Activated B cell treated with CpG ODN at 0.5 μM for 24 hours (primary cell): ENCODE measurements around the gene SHISA9. TPM values are rescaled to one million over a fixed set of nuclear protein-coding genes. Genes with fewer than 3 reads are reported as not detected.

Experiments
- ATAC-seq: fragments of 200-7000 bp; cut with Tn5 transposase; one replicate; pipeline ENCODE4 v1.10.0; 2021; ENCODE audit warnings: low read depth, mild to moderate bottlenecking, moderate library complexity
- CTCF ChIA-PET: fragments of 350-600 bp; sonication (Branson Sonifier 250); formaldehyde crosslinking; loops from one replicate; lab custom pipeline; 2021; ENCODE audit warnings: antibody characterized with exemption; lab: Charles Lee
- POLR2A ChIA-PET: fragments of 350-600 bp; sonication (Branson Sonifier 250); formaldehyde crosslinking; loops from one replicate; lab custom pipeline; 2021; ENCODE audit warnings: antibody characterized with exemption; lab: Charles Lee
- DNase-seq: peaks from one replicate; pipeline ENCODE4 v3.0.0; 2022
- H3K27ac Mint-ChIP-seq: one replicate; pipeline ENCODE4 v1.8.0; 2020; ENCODE audit warnings: mixed read lengths
- H3K27me3 Mint-ChIP-seq: one replicate; pipeline ENCODE4 v1.8.0; 2021; ENCODE audit warnings: mixed read lengths
- H3K36me3 Mint-ChIP-seq: one replicate; pipeline ENCODE4 v1.8.0; 2021; ENCODE audit warnings: low read depth, mixed read lengths
- H3K4me1 Mint-ChIP-seq: one replicate; pipeline ENCODE4 v1.8.0; 2021; ENCODE audit warnings: mixed read lengths
- H3K4me3 Mint-ChIP-seq: one replicate; pipeline ENCODE4 v1.8.0; 2020; ENCODE audit warnings: mild to moderate bottlenecking, mixed read lengths
- H3K9me3 Mint-ChIP-seq: one replicate; pipeline ENCODE4 v1.8.0; 2020; ENCODE audit warnings: mixed read lengths
- CTCF ChIP-seq: fragments of 200-600 bp; IDR thresholded peaks from one replicate; pipeline ENCODE4 v1.8.0; 2022; ENCODE audit warnings: antibody characterized with exemption, mild to moderate bottlenecking
- intact Hi-C: fragments of 100-400 bp; cut with micrococcal nuclease; formaldehyde crosslinking; loops from one replicate; pipeline ENCODE4 v1.15.1; 2024
- total RNA-seq: library from RNA; stranded (reverse); gene quantifications from 2 replicates; pipeline ENCODE4 v1.2.3, GENCODE V29; 2022

Gene SHISA9
- total RNA-seq, 1 donor from 2014 or later, result 0.07 TPM

DNA sequence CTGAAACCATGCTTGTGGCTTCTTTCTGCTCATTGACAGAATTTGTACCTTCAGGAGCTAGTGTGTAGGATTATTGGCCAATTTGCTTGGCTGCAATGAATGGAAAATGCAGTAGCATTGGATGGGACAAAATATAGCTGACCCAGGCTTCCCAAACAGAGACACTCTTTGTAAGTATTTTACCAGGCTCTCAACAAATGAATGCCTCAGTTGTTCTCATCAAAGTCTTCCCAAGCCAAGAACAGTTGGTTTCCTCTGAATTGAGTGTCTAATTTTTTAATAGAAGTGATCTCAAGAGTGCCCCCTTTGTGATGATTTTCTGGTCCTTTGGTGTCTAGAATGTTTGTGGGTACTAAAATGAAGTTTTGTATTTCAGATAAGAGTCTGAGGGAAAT lies 140.9 kb downstream of the SHISA9 start:
- CTCF ChIA-PET, result no interaction called here
- DNase-seq (no peak), ATAC-seq (no peak)
- Mint-ChIP-seq H3K4me1 (no peaks in the 10 kb centered on the region), H3K9me3 (peaks cover 11% of the 10 kb centered on the region), H3K27me3 (peaks cover 3% of the 10 kb centered on the region), H3K4me3 (no peak overlapping the region), H3K27ac (no peak overlapping the region), H3K36me3 (no peaks in the 10 kb centered on the region)
- POLR2A ChIA-PET, result no interaction called here
- no peak for TF ChIP-seq CTCF
- intact Hi-C loops, result no loop called here

- Mint-ChIP-seq H3K9me3 (peaks cover 9% of the 10 kb centered on the region), H3K27me3 (peaks cover 3% of the 10 kb centered on the region), H3K4me1 (no peaks in the 10 kb centered on the region), H3K27ac (no peak overlapping the region), H3K4me3 (no peak overlapping the region), H3K36me3 (no peaks in the 10 kb centered on the region)
- DNase-seq (no peak), ATAC-seq (no peak)
- ChIA-PET CTCF (no interaction called here), POLR2A (no interaction called here)
- TF ChIP-seq CTCF, result no peak
- intact Hi-C loops, result no loop called here
These were observed 144.8 kb downstream of the SHISA9 start for GRCh38 chr16:13046061-13046821.

GRCh38 chr16:13047276-13047675 lies 145.9 kb downstream of the SHISA9 start:
- Mint-ChIP-seq H3K36me3 (no peaks in the 10 kb centered on the region), H3K27ac (no peak overlapping the region), H3K4me3 (no peak overlapping the region), H3K4me1 (no peaks in the 10 kb centered on the region), H3K27me3 (peaks cover 3% of the 10 kb centered on the region), H3K9me3 (peaks cover 9% of the 10 kb centered on the region)
- intact Hi-C loops, result no loop called here
- ChIA-PET POLR2A (no interaction called here), CTCF (no interaction called here)
- no peak for TF ChIP-seq CTCF
- DNase-seq (no peak), ATAC-seq (no peak)

DNA sequence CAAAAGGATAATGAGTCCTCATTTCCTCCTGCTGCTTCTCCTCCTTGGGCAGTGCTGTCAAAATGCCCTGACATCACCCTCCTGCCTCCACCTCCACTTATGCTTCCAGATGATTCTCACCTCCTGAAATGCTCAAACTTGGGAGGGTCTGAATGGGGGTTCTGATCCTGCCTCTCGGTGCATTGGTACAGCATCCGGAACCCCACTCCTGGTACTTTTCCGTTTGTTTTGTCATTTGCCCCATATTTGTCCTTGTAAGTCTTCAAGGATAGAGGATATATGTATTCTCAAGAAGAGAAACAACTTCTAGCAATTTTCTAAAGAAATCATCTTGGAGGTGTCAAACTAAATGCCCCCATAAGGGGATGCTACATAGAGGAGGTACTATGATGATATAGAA lies 148.3 kb downstream of the SHISA9 start:
- no peak for DNase-seq
- CTCF ChIA-PET, result no interaction called here
- H3K27me3 Mint-ChIP-seq, result peaks cover 3% of the 10 kb centered on the region
- H3K9me3 Mint-ChIP-seq, result peaks cover 6% of the 10 kb centered on the region
- no peak for TF ChIP-seq CTCF
- intact Hi-C loops, result no loop called here
- POLR2A ChIA-PET, result no interaction called here
- H3K36me3 Mint-ChIP-seq, result no peaks in the 10 kb centered on the region
- H3K27ac Mint-ChIP-seq, result no peak overlapping the region
- no peak for ATAC-seq
- H3K4me3 Mint-ChIP-seq, result no peak overlapping the region
- H3K4me1 Mint-ChIP-seq, result no peaks in the 10 kb centered on the region

DNA sequence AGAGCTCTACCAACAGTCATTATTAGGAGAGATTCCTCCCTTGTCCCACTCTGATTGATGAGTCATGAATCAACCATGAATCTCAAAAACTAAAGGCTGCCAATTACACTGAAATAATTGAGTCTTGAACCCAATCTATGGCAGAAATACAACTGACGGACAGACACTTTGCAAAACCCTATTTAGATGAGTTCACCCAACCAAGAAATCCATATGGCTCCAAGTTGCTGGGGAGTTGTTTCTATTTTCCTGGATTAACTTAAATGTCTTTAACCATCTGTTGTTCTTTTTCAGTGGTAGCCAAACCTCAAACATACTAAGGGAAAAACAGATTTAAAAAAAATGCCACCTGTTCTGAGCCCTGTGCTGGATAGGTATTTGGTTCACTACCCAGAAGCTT lies 151.0 kb downstream of the SHISA9 start:
- TF ChIP-seq CTCF, result no peak
- H3K4me1 Mint-ChIP-seq, result no peaks in the 10 kb centered on the region
- peaks cover 6% of the 10 kb centered on the region for H3K9me3 Mint-ChIP-seq
- intact Hi-C loops, result no loop called here
- no peaks in the 10 kb centered on the region for H3K36me3 Mint-ChIP-seq
- ATAC-seq, result no peak
- CTCF ChIA-PET, result no interaction called here
- no peak overlapping the region for H3K27ac Mint-ChIP-seq
- H3K4me3 Mint-ChIP-seq, result no peak overlapping the region
- DNase-seq, result no peak
- no peaks in the 10 kb centered on the region for H3K27me3 Mint-ChIP-seq
- POLR2A ChIA-PET, result no interaction called here
